Erythroblast (primary cell): ENCODE results near the gene DENND4A.

Experiments
- GATA1 ChIP-seq: IDR thresholded peaks from 2 replicates; pipeline ENCODE4 v1.6.1; 2011; ENCODE audit warnings: low read depth, mild to moderate bottlenecking, control low read depth, low read length, moderate library complexity
- POLR2A ChIP-seq: IDR thresholded peaks from 2 replicates; pipeline ENCODE4 v1.6.1; 2011; ENCODE audit warnings: mild to moderate bottlenecking, low read length

- TF ChIP-seq POLR2A (no peak), GATA1 (no peak)
Measured at GRCh38 chr15:65783872-65784271, 8.2 kb downstream of the DENND4A start.
